Measurements from ENCODE around the gene RAB5A. TPM values are rescaled to one million over a fixed set of nuclear protein-coding genes. Genes with fewer than 3 reads are reported as not detected.

The RAB5A gene
- total and polyA plus RNA-seq, 10 donors, result 17.6 to 83.1 (median 62.7) TPM

GRCh38 chr3:19997502-19997901 is 50.6 kb downstream of the RAB5A start:
- DNase-seq, result no peak
- no peaks in the 10 kb centered on the region for H3K4me1 ChIP-seq
- WGBS, 5 donors, result 78 to 93% (median 92%) methylated on average over 4 of the region's 4 CpGs
- TF ChIP-seq POLR2A (IDR thresholded peaks at IDR 0.05) (no peak), CTCF (IDR thresholded peaks at IDR 0.05 in 8 of 11, conservative IDR thresholded peaks at IDR 0.05 in 3 of 11) (no peak), POLR2AphosphoS5 (IDR thresholded peaks at IDR 0.05) (no peak)
- no peak overlapping the region for H3K4me3 ChIP-seq
- peaks cover 0 to 4% (median 0%) of the 10 kb centered on the region in 8 donors for H3K9me3 ChIP-seq
- intact Hi-C loops (cut with DNase I; ENCODE audit: low total_unique reads), result no loop called here
- no peaks in the 10 kb centered on the region for H3K36me3 ChIP-seq
- no peaks in the 10 kb centered on the region for H3K27me3 ChIP-seq (replicated peaks in 1 of 7)
- H3K27ac ChIP-seq, result no peak overlapping the region

- Histone ChIP-seq H3K27me3 (replicated peaks in 1 of 7) (no peaks in the 10 kb centered on the region), H3K4me1 (no peaks in the 10 kb centered on the region), H3K36me3 (no peaks in the 10 kb centered on the region), H3K9me3 (peaks cover 0 to 4% (median 0%) of the 10 kb centered on the region in 8 donors), H3K27ac (no peak overlapping the region), H3K4me3 (no peak overlapping the region)
- TF ChIP-seq CTCF (IDR thresholded peaks at IDR 0.05 in 8 of 11, conservative IDR thresholded peaks at IDR 0.05 in 3 of 11), result no peak
- TF ChIP-seq POLR2A (IDR thresholded peaks at IDR 0.05), result no peak
- no peak for TF ChIP-seq POLR2AphosphoS5 (IDR thresholded peaks at IDR 0.05)
- WGBS, 5 donors, result 72 to 86% (median 81%) methylated on average over 3 of the region's 3 CpGs
- intact Hi-C loops (cut with DNase I; ENCODE audit: low total_unique reads), result no loop called here
- DNase-seq, result no peak
Measured at GRCh38 chr3:20001932-20002331, 55.0 kb downstream of the RAB5A start.

GRCh38 chr3:20007960-20008359 is 61.1 kb downstream of the RAB5A start:
- Histone ChIP-seq H3K27ac (no peak overlapping the region), H3K9me3 (no peaks in the 10 kb centered on the region), H3K4me1 (no peaks in the 10 kb centered on the region), H3K4me3 (no peak overlapping the region), H3K36me3 (no peaks in the 10 kb centered on the region), H3K27me3 (replicated peaks in 1 of 7) (no peaks in the 10 kb centered on the region)
- no peak for DNase-seq
- intact Hi-C loops (cut with DNase I; ENCODE audit: low total_unique reads), result no loop called here
- TF ChIP-seq POLR2AphosphoS5 (IDR thresholded peaks at IDR 0.05), result no peak
- no peak for TF ChIP-seq CTCF (IDR thresholded peaks at IDR 0.05 in 8 of 11, conservative IDR thresholded peaks at IDR 0.05 in 3 of 11)
- no peak for TF ChIP-seq POLR2A (IDR thresholded peaks at IDR 0.05)
- 96 to 98% (median 97%) methylated on average over 20 of the region's 20 CpGs for WGBS, 5 donors

GRCh38 chr3:20008646-20009045 is 61.7 kb downstream of the RAB5A start:
- no peak for TF ChIP-seq POLR2A (IDR thresholded peaks at IDR 0.05)
- TF ChIP-seq CTCF (IDR thresholded peaks at IDR 0.05 in 8 of 11, conservative IDR thresholded peaks at IDR 0.05 in 3 of 11), result no peak
- no peak for TF ChIP-seq POLR2AphosphoS5 (IDR thresholded peaks at IDR 0.05)
- Histone ChIP-seq H3K36me3 (no peaks in the 10 kb centered on the region), H3K9me3 (no peaks in the 10 kb centered on the region), H3K27me3 (replicated peaks in 1 of 7) (no peaks in the 10 kb centered on the region), H3K4me3 (no peak overlapping the region), H3K27ac (no peak overlapping the region), H3K4me1 (no peaks in the 10 kb centered on the region)
- WGBS, 5 donors, result 60 to 72% (median 67%) methylated on average over 2 of the region's 2 CpGs
- DNase-seq, result no peak
- intact Hi-C loops (cut with DNase I; ENCODE audit: low total_unique reads), result no loop called here

Measured in spleen (tissue), 11 donors.